Chondrocyte (in vitro differentiated cells): ENCODE data around the gene RNLS. TPM values are rescaled to one million over a fixed set of nuclear protein-coding genes. Genes with fewer than 3 reads are reported as not detected.

ENCODE experiments used
- DNase-seq: peaks from one replicate; pipeline ENCODE4 v3.0.0; 2021; ENCODE audit warnings: mixed read lengths, low spot score
- H3K27ac Mint-ChIP-seq: one replicate; pipeline ENCODE4 v1.8.0; 2021; ENCODE audit warnings: mild to moderate bottlenecking, moderate library complexity, mixed read lengths; ENCODE audit not compliant: unreplicated experiment
- H3K27me3 Mint-ChIP-seq: 2 replicates; pipeline ENCODE4 v1.8.0; 2021; ENCODE audit warnings: low read depth, mixed read lengths
- H3K36me3 Mint-ChIP-seq: 2 replicates; pipeline ENCODE4 v1.8.0; 2021; ENCODE audit warnings: low read depth, mixed read lengths
- H3K4me1 Mint-ChIP-seq: 2 replicates; pipeline ENCODE4 v1.8.0; 2021; ENCODE audit warnings: low read depth, mild to moderate bottlenecking, mixed read lengths
- H3K4me3 Mint-ChIP-seq: one replicate; pipeline ENCODE4 v1.8.0; 2021; ENCODE audit warnings: mild to moderate bottlenecking, moderate library complexity, mixed read lengths; ENCODE audit not compliant: unreplicated experiment
- H3K9me3 Mint-ChIP-seq: 2 replicates; pipeline ENCODE4 v1.8.0; 2021; ENCODE audit warnings: low read depth, mixed read lengths
- CTCF ChIP-seq: fragments of 200-600 bp; sonication (generic); IDR thresholded peaks from 2 replicates; pipeline ENCODE4 v1.5.0; 2021; ENCODE audit warnings: antibody characterized with exemption, mild to moderate bottlenecking, moderate library complexity
- total RNA-seq: library from RNA; stranded (reverse); gene quantifications from 3 replicates; pipeline ENCODE4 v1.2.1, GENCODE V29; 2021

Gene RNLS
- total RNA-seq, 1 donor from 2014 or later, result 5.1 TPM

- no peak for DNase-seq
- H3K9me3 Mint-ChIP-seq, result no peaks in the 10 kb centered on the region
Measured at GRCh38 chr10:88346144-88346977, 236.8 kb downstream of the RNLS start.

GRCh38 chr10:88343761-88344484 is 239.2 kb downstream of the RNLS start:
- Mint-ChIP-seq H3K4me1 (peaks cover 3% of the 10 kb centered on the region), H3K36me3 (no peaks in the 10 kb centered on the region), H3K4me3 (no peak overlapping the region), H3K27me3 (no peaks in the 10 kb centered on the region), H3K27ac (no peak overlapping the region), H3K9me3 (no peaks in the 10 kb centered on the region)
- no peak for TF ChIP-seq CTCF
- no peak for DNase-seq

More at GRCh38 chr10:88346144-88346977, 236.8 kb downstream of the RNLS start:
- no peak overlapping the region for H3K27ac Mint-ChIP-seq
- no peaks in the 10 kb centered on the region for H3K27me3 Mint-ChIP-seq
- H3K4me3 Mint-ChIP-seq, result no peak overlapping the region
- H3K4me1 Mint-ChIP-seq, result peaks cover 3% of the 10 kb centered on the region
- no peak for TF ChIP-seq CTCF
- H3K36me3 Mint-ChIP-seq, result peaks cover 2% of the 10 kb centered on the region

- Mint-ChIP-seq H3K27me3 (no peaks in the 10 kb centered on the region), H3K4me1 (peaks cover 3% of the 10 kb centered on the region), H3K4me3 (no peak overlapping the region), H3K27ac (no peak overlapping the region), H3K36me3 (no peaks in the 10 kb centered on the region), H3K9me3 (no peaks in the 10 kb centered on the region)
- TF ChIP-seq CTCF, result no peak
- DNase-seq, result no peak
Measured at GRCh38 chr10:88342733-88343310, 240.3 kb downstream of the RNLS start.

GRCh38 chr10:88337134-88337533 is 246.0 kb downstream of the RNLS start:
- H3K36me3 Mint-ChIP-seq, result no peaks in the 10 kb centered on the region
- no peaks in the 10 kb centered on the region for H3K27me3 Mint-ChIP-seq
- H3K4me1 Mint-ChIP-seq, result no peaks in the 10 kb centered on the region
- no peak overlapping the region for H3K27ac Mint-ChIP-seq
- H3K4me3 Mint-ChIP-seq, result no peak overlapping the region
- no peaks in the 10 kb centered on the region for H3K9me3 Mint-ChIP-seq
- no peak for DNase-seq
- TF ChIP-seq CTCF, result no peak

GRCh38 chr10:88336334-88336733 is 246.8 kb downstream of the RNLS start:
- Mint-ChIP-seq H3K4me1 (no peaks in the 10 kb centered on the region), H3K27me3 (no peaks in the 10 kb centered on the region), H3K27ac (no peak overlapping the region), H3K4me3 (no peak overlapping the region), H3K9me3 (no peaks in the 10 kb centered on the region), H3K36me3 (no peaks in the 10 kb centered on the region)
- TF ChIP-seq CTCF, result no peak
- DNase-seq, result no peak
